Skeletal muscle satellite cell (primary cell): Measurements from ENCODE around the gene BAIAP3. TPM values are rescaled to one million over a fixed set of nuclear protein-coding genes. Genes with fewer than 3 reads are reported as not detected.

ENCODE experiments used
- H3K27me3 ChIP-seq: 2 replicates; pipeline ENCODE4 v1.7.0; 2013; ENCODE audit warnings: low read length; ENCODE audit not compliant: control insufficient read depth, insufficient read depth
- H3K36me3 ChIP-seq: 2 replicates; pipeline ENCODE4 v1.7.0; 2013; ENCODE audit warnings: mild to moderate bottlenecking, control low read depth, low read length; ENCODE audit not compliant: insufficient read depth
- H3K4me1 ChIP-seq: 2 replicates; pipeline ENCODE4 v1.7.0; 2013; ENCODE audit warnings: low read length; ENCODE audit not compliant: control insufficient read depth, insufficient read depth
- H3K4me2 ChIP-seq: 2 replicates; pipeline ENCODE4 v1.7.0; 2013; ENCODE audit warnings: mild to moderate bottlenecking, low read length
- H3K4me3 ChIP-seq: 2 replicates; pipeline ENCODE4 v1.7.0; 2013; ENCODE audit warnings: low read length
- H3K9ac ChIP-seq: 2 replicates; pipeline ENCODE4 v1.7.0; 2013; ENCODE audit warnings: mild to moderate bottlenecking, low read depth, low read length, moderate library complexity
- H3K9me3 ChIP-seq: replicated peaks from 2 replicates; pipeline ENCODE4 v1.7.0; 2013; ENCODE audit warnings: mild to moderate bottlenecking, control low read depth, low read length
- total RNA-seq: library from RNA; depleted of rRNA; stranded (reverse); fragments of >200 nt; gene quantifications from 2 replicates; pipeline ENCODE4 v1.2.3, GENCODE V29; 2012; rRNA removed

Gene BAIAP3, protein sequence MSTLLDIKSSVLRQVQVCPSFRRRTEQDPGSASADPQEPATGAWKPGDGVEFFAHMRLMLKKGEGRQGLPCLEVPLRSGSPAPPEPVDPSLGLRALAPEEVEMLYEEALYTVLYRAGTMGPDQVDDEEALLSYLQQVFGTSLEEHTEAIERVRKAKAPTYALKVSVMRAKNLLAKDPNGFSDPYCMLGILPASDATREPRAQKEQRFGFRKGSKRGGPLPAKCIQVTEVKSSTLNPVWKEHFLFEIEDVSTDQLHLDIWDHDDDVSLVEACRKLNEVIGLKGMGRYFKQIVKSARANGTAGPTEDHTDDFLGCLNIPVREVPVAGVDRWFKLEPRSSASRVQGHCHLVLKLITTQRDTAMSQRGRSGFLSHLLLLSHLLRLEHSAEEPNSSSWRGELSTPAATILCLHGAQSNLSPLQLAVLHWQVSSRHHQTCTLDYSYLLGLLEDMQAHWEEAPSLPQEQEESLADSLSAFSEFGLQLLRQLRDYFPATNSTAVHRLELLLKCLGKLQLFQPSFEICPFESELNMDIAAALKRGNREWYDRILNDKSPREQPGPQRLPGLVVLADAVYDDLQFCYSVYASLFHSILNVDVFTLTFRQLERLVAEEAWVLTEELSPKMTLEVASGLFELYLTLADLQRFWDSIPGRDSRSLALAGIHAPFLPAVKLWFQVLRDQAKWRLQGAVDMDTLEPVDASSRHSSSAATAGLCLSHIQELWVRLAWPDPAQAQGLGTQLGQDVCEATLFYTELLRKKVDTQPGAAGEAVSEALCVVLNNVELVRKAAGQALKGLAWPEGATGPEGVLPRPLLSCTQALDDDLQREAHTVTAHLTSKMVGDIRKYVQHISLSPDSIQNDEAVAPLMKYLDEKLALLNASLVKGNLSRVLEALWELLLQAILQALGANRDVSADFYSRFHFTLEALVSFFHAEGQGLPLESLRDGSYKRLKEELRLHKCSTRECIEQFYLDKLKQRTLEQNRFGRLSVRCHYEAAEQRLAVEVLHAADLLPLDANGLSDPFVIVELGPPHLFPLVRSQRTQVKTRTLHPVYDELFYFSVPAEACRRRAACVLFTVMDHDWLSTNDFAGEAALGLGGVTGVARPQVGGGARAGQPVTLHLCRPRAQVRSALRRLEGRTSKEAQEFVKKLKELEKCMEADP
- total RNA-seq, result 1.1 TPM in 1 of 2 replicates, not detected in the other

DNA sequence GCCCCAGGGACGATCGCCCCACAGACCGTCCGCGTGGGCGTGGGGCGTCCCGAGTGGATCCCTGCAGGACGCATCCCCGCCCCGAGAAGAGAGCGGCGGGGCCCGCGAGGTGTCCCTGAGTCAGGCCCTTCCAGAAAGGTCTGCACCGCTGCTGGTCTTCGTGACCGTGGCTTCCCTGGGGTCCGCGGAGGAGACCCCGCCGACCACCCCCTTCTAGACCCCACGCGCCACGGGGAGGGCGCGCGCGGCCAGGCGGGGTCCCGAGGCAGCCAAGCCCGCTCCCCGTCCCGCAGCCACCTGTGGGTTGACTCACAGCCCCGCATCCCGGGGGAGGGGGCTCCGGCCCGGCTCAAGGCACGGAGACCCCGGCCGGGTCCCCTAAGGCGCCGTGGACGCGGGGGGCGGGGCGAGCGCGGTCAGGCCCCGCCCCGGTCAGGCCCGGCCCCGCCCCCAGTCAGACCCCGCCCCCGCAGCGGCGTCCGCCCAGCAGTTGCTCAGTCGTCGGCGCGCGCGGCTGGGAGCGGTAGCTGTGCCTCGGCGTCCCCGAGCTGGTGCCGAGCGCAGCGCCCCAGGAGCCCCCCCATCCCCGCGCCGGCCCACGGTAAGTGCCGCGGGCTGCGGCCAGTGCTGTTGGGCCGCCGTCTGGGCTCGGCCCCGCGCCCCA lies at the start of gene BAIAP3:
Gene BAIAP3 (plus strand): TSS at position 497 of the 664 bp plus-strand sequence. CDS start 4,905 bp downstream, outside the sequence.
- peak within 1 kb of the TSS; percentile 20 for H3K4me2 ChIP-seq

DNA sequence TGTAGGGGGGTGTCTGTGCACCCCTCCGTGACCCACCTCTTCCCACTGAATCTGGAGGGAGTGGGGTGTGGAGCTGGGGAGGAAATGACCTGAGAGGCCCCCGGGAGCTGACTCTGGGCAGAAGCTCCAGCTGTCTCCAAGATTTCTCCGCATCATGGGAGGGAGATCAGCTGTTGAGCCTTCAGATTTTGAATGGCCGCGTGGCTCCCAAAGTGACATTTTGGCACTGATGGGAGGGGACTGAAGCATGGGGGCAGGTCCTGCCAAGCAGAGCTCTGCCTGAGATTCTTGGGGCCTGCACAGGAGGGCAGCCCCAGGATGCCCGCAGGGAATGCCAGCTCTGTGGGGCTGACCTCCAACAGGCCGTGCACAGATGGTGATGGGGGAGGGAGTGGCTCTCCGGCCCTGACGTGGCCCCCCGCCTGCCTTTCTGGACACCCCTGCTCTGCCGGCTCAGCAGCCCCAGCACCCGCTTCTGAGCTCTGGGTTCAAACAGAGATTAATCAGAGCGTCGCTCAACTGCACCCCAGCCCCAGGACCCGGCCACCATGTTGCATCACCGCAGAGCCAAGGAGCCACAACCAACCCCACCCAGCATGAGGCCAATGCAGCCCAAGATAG lies 49.3 kb upstream of the BAIAP3 start:
- H3K4me1 ChIP-seq, result no peaks in the 10 kb centered on the region
- peaks cover 54% of the 10 kb centered on the region for H3K27me3 ChIP-seq
- no peak overlapping the region for H3K4me3 ChIP-seq
- H3K4me2 ChIP-seq, result no peak overlapping the region
- no peak overlapping the region for H3K9ac ChIP-seq
- H3K36me3 ChIP-seq, result no peaks in the 10 kb centered on the region
- H3K9me3 ChIP-seq, result no peaks in the 10 kb centered on the region

More for the DNA sequence above, at the start of gene BAIAP3:
- Histone ChIP-seq H3K36me3 (no peaks in the 10 kb centered on the region), H3K4me1 (peaks cover 18% of the 10 kb centered on the region), H3K4me3 (no peak within 1 kb of the TSS), H3K27me3 (peaks cover 64% of the 10 kb centered on the region), H3K9ac (no peak within 1 kb of the TSS), H3K9me3 (no peaks in the 10 kb centered on the region)

DNA sequence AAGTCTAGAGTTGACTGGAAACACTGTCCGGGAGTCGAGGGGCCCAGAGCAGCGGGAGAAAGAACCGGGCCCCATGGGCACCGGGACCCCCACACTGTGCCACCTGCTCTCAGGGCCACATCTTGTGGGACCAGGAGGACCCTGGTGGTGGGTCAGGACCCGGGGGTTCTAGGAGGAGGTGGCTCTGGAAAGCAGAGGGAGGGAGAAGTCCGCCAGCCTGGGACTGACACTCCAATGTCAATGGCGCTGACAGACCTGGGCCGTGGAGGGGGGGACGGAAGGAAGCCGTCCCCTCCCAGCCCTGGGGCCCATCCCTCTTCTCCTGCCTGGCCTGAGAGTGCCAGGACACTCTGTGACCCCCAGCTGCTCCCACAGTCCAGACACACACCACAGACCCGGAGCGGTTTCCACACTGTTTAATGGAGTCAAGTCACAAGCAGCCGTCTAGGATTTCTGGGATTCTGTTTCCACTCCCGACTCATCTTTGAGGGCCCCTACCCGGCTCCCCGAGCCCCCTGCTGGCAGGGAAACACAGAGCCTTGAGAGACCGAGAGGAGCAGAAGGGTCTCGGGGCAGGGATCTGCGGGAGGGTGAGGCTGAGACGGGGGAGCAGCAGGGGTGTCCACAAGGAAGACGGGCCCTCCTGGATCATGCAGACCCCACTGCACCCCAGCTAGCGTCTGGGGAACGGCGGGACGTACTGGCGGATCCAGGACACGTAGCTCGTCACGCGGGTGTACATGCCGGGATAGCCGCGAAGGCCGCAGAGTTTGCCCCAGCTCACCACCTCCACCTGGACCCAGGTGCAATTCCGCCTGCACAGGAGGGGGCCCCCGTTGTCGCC lies 47.6 kb upstream of the BAIAP3 start:
- Histone ChIP-seq H3K27me3 (peaks cover 65% of the 10 kb centered on the region), H3K4me3 (no peak overlapping the region), H3K4me2 (no peak overlapping the region), H3K4me1 (no peaks in the 10 kb centered on the region), H3K36me3 (no peaks in the 10 kb centered on the region), H3K9me3 (no peaks in the 10 kb centered on the region), H3K9ac (no peak overlapping the region)

DNA sequence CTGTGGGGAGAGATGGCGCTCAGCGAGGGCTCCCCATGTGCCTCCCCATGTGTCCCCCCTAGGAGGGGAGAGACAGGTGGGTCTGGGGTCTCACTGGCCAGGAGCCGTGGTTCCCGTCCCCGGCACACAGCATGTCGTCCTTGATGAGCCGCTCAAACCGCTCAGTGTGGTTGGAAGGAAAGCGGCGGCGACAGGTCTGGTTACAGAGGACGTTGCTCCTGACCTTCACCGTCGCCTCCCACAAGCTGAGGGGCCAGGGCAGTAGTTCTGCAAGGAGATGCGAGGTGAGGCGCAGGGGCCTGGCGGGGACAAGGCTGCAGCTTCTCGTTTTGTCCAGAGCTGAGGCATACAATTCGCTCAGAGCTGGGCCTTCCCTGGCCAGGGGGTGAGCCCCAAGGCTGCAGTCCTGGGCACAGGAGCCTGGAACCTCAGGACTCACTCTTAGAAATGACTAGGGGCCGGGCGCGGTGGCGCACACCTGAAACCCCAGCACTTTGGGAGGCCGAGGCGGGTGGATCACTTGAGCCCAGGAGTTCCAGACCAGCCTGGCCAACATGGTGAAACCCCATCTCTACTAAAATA lies 46.8 kb upstream of the BAIAP3 start:
- no peaks in the 10 kb centered on the region for H3K4me1 ChIP-seq
- H3K36me3 ChIP-seq, result no peaks in the 10 kb centered on the region
- peaks cover 67% of the 10 kb centered on the region for H3K27me3 ChIP-seq
- H3K4me3 ChIP-seq, result no peak overlapping the region
- no peak overlapping the region for H3K4me2 ChIP-seq
- no peaks in the 10 kb centered on the region for H3K9me3 ChIP-seq
- H3K9ac ChIP-seq, result no peak overlapping the region

DNA sequence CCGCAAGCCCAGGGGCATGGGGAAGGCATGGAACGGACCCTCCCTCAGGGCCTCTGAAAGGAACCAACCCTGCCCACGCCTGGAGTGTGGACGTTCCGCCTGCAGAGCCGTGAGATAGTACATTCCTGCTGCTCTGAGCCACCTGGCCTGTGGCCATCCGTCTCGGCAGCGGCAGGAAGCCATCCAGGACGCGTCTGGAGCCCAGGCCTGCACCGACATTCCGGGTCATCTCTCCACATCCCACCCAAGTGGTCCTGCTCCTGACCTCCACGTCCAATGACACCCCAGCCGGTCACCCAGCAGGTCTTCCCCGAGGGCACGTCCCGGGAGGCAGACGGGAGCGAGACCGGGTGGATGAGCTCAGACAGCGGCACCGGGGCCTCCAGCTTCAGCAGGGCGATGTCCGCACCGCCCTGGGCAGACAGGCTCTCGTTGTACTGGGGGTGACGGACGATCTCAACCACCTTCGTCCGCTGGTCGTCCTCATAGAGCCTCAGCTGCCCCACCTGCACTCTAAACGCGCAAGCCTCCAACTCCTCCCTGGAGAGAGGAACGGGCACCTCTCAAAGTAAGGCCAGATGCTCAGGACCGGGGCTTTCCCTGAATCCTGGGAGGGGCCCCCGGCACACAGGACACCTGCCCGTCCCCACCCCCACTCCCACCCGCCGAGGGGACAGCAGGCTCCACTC lies 45.3 kb upstream of the BAIAP3 start:
- Histone ChIP-seq H3K4me3 (no peak overlapping the region), H3K9ac (no peak overlapping the region), H3K9me3 (no peaks in the 10 kb centered on the region), H3K4me2 (no peak overlapping the region), H3K27me3 (peaks cover 72% of the 10 kb centered on the region), H3K36me3 (no peaks in the 10 kb centered on the region), H3K4me1 (no peaks in the 10 kb centered on the region)

DNA sequence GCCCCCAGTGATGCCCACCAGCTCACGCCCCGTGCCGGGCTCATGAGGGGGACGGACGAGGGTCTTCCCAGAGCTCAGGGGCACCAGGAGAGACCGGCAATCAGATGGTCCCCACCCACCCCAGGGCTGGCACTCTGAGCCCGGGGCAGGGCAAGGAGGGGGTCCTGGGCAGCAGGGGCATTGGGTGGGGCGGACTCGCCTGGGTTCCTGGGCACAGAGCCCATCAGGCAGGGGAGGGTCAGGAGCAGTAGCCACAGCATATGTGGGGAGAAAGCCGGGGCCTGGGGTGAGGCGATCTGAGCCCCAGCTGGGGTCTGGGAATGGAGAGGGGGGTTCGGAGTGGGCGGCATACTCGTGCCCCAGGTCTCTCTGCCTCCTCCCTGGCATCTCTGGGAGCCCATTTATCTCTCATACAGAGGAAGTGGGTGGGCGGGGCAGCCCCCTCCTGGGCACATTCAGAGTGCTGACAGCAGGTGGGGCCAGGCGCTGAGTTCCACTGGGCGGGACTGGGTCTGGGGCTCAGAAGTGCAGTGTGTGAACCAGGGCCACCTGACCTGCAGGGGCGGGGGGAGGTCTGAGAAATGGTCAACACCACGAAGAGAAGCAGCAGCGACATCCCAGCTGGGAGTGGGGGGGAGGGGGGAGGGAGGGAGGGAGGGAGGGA lies 44.5 kb upstream of the BAIAP3 start:
- Histone ChIP-seq H3K4me3 (no peak overlapping the region), H3K4me1 (no peaks in the 10 kb centered on the region), H3K36me3 (no peaks in the 10 kb centered on the region), H3K4me2 (no peak overlapping the region), H3K9me3 (no peaks in the 10 kb centered on the region), H3K27me3 (peaks cover 69% of the 10 kb centered on the region), H3K9ac (no peak overlapping the region)

DNA sequence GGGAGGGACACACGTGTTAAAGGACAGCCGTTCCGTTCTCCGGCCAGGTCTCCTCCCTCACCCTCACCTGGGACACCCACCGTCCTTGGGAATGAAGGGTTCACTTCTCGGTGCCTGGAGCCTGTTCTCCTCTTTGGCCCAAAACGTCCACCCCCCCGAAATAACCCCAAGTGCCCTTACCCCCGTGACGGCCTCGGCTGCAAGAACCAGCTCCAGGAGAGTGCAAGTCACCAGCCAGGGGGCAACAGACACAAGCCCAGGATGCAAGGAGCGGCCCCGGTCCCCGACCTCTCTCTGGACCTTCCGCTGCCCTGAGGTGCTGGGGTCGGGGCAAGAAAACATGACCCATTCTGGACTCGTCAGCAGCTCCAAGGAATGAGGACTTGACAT lies 44.0 kb upstream of the BAIAP3 start:
- H3K4me2 ChIP-seq, result no peak overlapping the region
- no peak overlapping the region for H3K4me3 ChIP-seq
- no peaks in the 10 kb centered on the region for H3K36me3 ChIP-seq
- no peaks in the 10 kb centered on the region for H3K9me3 ChIP-seq
- H3K27me3 ChIP-seq, result peaks cover 66% of the 10 kb centered on the region
- H3K9ac ChIP-seq, result no peak overlapping the region
- no peaks in the 10 kb centered on the region for H3K4me1 ChIP-seq

DNA sequence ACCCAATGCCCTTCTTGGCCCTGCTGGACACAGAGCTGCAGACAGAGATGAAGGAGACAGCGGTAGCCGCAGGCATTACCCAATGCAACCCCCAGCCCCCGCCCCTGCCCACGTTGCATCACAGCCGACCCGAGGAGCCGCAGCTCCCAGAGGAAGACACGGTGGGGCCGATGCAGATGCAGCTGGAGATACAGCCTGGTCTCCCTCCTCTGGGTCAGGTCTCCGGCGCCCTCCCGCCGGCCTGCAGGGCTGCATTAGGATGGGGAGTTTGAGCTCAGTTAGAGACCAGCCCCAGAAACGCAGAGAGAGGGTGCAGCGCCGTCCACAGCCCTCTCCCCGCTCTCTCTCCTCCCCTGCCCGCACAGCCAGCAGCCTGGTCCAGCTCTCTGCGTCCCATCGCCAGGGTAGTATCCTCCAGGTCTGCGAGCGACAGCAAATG lies 43.4 kb upstream of the BAIAP3 start:
- no peaks in the 10 kb centered on the region for H3K36me3 ChIP-seq
- H3K27me3 ChIP-seq, result peaks cover 66% of the 10 kb centered on the region
- H3K4me3 ChIP-seq, result no peak overlapping the region
- H3K9me3 ChIP-seq, result no peaks in the 10 kb centered on the region
- H3K4me2 ChIP-seq, result no peak overlapping the region
- no peak overlapping the region for H3K9ac ChIP-seq
- H3K4me1 ChIP-seq, result no peaks in the 10 kb centered on the region

DNA sequence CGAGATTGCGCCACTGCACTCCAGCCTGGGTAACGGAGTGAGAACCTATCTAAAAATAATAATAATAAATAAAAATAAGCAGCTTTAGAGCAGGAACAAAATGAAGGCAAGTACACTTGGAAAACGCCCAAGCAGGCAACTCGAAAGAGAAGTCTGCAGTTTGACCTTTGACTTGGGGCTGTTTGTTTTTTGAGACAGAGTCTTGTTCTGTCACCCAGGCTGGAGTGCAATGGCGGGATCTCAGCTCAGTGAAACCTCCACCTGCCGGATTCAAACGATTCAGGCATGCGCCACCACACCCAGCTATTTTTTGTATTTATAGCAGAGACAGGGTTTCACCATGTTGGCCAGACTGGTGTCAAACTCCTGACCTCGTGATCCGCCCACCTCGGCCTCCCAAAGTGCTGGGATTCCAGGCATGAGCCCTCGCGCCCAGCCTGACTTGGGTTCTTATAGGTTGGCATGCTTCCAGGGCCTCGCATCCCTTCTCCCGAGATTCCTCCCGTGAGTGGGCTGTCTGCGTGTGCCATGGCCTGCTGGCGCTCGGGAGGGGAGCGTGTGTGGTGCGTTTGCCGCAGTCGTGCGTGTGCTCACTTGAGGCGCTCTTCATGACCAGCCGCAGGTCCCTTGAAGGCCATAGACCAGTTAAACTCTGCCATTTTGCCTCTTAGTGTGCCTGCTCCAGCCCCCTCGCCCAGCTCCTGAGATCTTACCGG lies 42.4 kb upstream of the BAIAP3 start:
- Histone ChIP-seq H3K27me3 (peaks cover 68% of the 10 kb centered on the region), H3K9ac (no peak overlapping the region), H3K9me3 (no peaks in the 10 kb centered on the region), H3K4me3 (no peak overlapping the region), H3K4me2 (no peak overlapping the region), H3K36me3 (no peaks in the 10 kb centered on the region), H3K4me1 (no peaks in the 10 kb centered on the region)
